ENCODE results near the gene XRCC5.

Gene XRCC5

GRCh38 chr2:216146573-216146972, 37.4 kb downstream of the XRCC5 start:
- no peak for TF ChIP-seq CTCF (IDR thresholded peaks at IDR 0.05; ENCODE audit: low read depth, low read length)
- H3K36me3 ChIP-seq, result peaks cover 86% of the 10 kb centered on the region
- DNase-seq, result no peak
- no peak overlapping the region for H3K4me3 ChIP-seq (ENCODE audit: low read depth, low read length)
- H3K27me3 ChIP-seq (ENCODE audit: insufficient read depth, low read depth, severe bottlenecking), result no peaks in the 10 kb centered on the region
- no peaks in the 10 kb centered on the region for H3K9me3 ChIP-seq (ENCODE audit: severe bottlenecking)
- H3K27ac ChIP-seq, result no peak overlapping the region

- peaks cover 84% of the 10 kb centered on the region for H3K36me3 ChIP-seq
- H3K27ac ChIP-seq, result no peak overlapping the region
- no peak overlapping the region for H3K4me3 ChIP-seq (ENCODE audit: low read depth, low read length)
- peak; percentile 44 for DNase-seq
- H3K27me3 ChIP-seq (ENCODE audit: insufficient read depth, low read depth, severe bottlenecking), result no peaks in the 10 kb centered on the region
- no peak for TF ChIP-seq CTCF (IDR thresholded peaks at IDR 0.05; ENCODE audit: low read depth, low read length)
- H3K9me3 ChIP-seq (ENCODE audit: severe bottlenecking), result no peaks in the 10 kb centered on the region
These were observed 38.3 kb downstream of the XRCC5 start for GRCh38 chr2:216147172-216148131.

GRCh38 chr2:216148983-216149382, 39.8 kb downstream of the XRCC5 start:
- no peaks in the 10 kb centered on the region for H3K27me3 ChIP-seq (ENCODE audit: insufficient read depth, low read depth, severe bottlenecking)
- no peak for DNase-seq
- no peak overlapping the region for H3K4me3 ChIP-seq (ENCODE audit: low read depth, low read length)
- TF ChIP-seq CTCF (IDR thresholded peaks at IDR 0.05; ENCODE audit: low read depth, low read length), result no peak
- no peak overlapping the region for H3K27ac ChIP-seq
- H3K36me3 ChIP-seq, result peaks cover 81% of the 10 kb centered on the region
- H3K9me3 ChIP-seq (ENCODE audit: severe bottlenecking), result no peaks in the 10 kb centered on the region

DNA sequence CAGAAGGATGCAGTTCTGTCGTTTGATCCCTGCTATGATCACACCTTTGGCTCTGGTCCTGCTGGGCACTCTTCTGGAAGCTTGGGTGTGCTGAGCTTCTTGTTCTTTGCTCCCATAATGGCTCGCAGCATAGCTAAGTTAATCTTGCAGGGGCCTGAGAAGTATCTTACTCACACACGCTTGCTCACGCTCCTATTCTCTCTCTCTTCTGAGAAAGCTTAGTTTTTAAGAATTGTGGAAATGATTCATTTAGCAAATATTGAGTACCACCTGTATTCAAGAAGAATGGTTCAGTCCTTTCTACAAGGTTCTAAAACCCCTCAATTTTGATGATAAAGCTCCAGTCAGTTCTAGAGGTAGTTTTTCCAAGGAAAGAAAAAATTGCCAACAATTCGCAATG, 40.6 kb downstream of the XRCC5 start:
- TF ChIP-seq CTCF (IDR thresholded peaks at IDR 0.05; ENCODE audit: low read depth, low read length), result no peak
- H3K27ac ChIP-seq, result no peak overlapping the region
- no peak overlapping the region for H3K4me3 ChIP-seq (ENCODE audit: low read depth, low read length)
- H3K27me3 ChIP-seq (ENCODE audit: insufficient read depth, low read depth, severe bottlenecking), result no peaks in the 10 kb centered on the region
- no peak for DNase-seq
- H3K36me3 ChIP-seq, result peaks cover 81% of the 10 kb centered on the region
- no peaks in the 10 kb centered on the region for H3K9me3 ChIP-seq (ENCODE audit: severe bottlenecking)

GRCh38 chr2:216151313-216152025, 42.3 kb downstream of the XRCC5 start:
- Histone ChIP-seq H3K27me3 (ENCODE audit: insufficient read depth, low read depth, severe bottlenecking) (no peaks in the 10 kb centered on the region), H3K27ac (no peak overlapping the region), H3K36me3 (peaks cover 85% of the 10 kb centered on the region), H3K4me3 (ENCODE audit: low read depth, low read length) (no peak overlapping the region), H3K9me3 (ENCODE audit: severe bottlenecking) (no peaks in the 10 kb centered on the region)
- TF ChIP-seq CTCF (IDR thresholded peaks at IDR 0.05; ENCODE audit: low read depth, low read length), result peak; percentile 21; the same call in 1 of the 2 replicates
- no peak for DNase-seq

All from WERI-Rb-1 (cell line).